HFF-Myc (cell line): ENCODE results near the gene ZYG11A.

ENCODE experiments used
- DNase-seq: peaks from one replicate; pipeline ENCODE4 v3.0.0-alpha.2; 2011; ENCODE audit warnings: low read depth; ENCODE audit errors: extremely low read depth
- H3K4me3 ChIP-seq: replicated peaks from 2 replicates; pipeline ENCODE4 v1.5.1; 2011; ENCODE audit warnings: low read depth, mild to moderate bottlenecking, control low read depth, low read length
- CTCF ChIP-seq: IDR thresholded peaks from 2 replicates; pipeline ENCODE4 v1.5.1; 2012; ENCODE audit warnings: mild to moderate bottlenecking, low read depth, low read length, control low read depth; ENCODE audit errors: missing control alignments

The ZYG11A gene

GRCh38 chr1:52880206-52880605 is 37.6 kb downstream of the ZYG11A start:
- TF ChIP-seq CTCF: no peak
- DNase-seq: no peak
- no peak overlapping the region for H3K4me3 ChIP-seq

- no peak overlapping the region for H3K4me3 ChIP-seq
- DNase-seq: no peak
- TF ChIP-seq CTCF: no peak
Measured at GRCh38 chr1:52887483-52887882, 44.9 kb downstream of the ZYG11A start.

GRCh38 chr1:52892424-52893215 is 50.1 kb downstream of the ZYG11A start:
- H3K4me3 ChIP-seq: no peak overlapping the region
- DNase-seq: no peak
- TF ChIP-seq CTCF: no peak

GRCh38 chr1:52899445-52899894 is 56.9 kb downstream of the ZYG11A start:
- H3K4me3 ChIP-seq: no peak overlapping the region
- no peak for DNase-seq
- no peak for TF ChIP-seq CTCF

- no peak for TF ChIP-seq CTCF
- no peak overlapping the region for H3K4me3 ChIP-seq
- DNase-seq: no peak
Measured at GRCh38 chr1:52900402-52900801, 57.8 kb downstream of the ZYG11A start.

GRCh38 chr1:52901384-52901783 is 58.8 kb downstream of the ZYG11A start:
- no peak overlapping the region for H3K4me3 ChIP-seq
- DNase-seq: no peak
- TF ChIP-seq CTCF: no peak
